Activated CD8-positive, alpha-beta memory T cell treated with anti-CD3 and anti-CD28 coated beads, Interleukin-2, amount 50 U/mL, for 48 hours (primary cell): ENCODE measurements around the gene NUB1.
A peak's percentile ranks its signal among the peaks of the same experiment; 100 is the strongest.

Source experiments
- DNase-seq: peaks from one replicate; pipeline ENCODE4 v3.0.0-alpha.2; 2020

NUB1 gene

DNA sequence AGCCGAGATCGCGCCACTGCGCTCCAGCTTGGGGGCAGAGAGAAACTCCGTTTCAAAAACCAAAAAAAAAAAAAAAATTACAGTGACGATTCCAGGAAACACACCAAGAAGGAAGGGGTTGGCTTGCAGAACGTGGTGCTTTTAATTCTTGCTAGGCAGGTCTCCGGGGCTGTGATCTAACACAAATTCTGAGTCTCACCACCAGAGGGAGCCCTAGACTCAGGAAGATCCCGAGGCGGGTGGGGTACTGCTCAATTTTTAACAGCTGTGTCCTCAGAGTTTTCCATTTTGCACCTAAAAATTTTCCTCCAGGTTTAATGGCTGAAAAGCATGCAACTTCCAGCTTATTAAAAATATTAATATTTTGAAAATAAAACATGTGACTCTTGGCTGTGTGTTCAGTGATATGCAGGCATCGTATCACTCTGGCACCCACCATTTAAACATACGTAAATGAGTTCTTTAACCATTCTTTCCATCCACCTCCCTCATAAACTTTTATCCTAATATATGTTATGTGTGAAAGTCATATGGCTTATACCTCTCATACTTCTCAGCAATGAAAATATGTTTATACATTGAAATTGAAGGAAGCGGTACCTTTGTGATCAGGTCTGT lies 26.5 kb upstream of the NUB1 start:
- DNase-seq, result peak; percentile 82

GRCh38 chr7:151316896-151317295 lies 24.7 kb upstream of the NUB1 start:
- peak; percentile 37 for DNase-seq

GRCh38 chr7:151317936-151318335 lies 23.7 kb upstream of the NUB1 start:
- DNase-seq, result peak; percentile 12

DNA sequence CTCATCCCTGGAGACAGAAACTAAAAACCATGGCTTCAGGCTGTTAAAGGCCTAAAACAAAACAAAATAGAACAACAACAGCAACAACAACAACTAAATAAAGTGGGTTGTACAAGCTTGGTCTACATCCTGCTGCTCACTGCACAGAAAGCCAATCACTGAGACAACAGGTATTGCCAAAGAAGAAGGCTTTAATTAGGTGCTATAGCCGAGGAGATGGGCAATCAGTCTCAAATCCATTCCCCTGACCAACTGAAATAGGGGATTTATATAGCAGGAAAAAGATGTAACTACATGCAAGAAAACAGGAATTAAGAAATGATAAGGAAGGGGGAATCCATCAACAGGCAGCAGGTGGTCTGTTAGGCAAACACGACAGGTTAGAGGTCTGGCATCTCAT lies 22.4 kb upstream of the NUB1 start:
- no peak for DNase-seq

DNA sequence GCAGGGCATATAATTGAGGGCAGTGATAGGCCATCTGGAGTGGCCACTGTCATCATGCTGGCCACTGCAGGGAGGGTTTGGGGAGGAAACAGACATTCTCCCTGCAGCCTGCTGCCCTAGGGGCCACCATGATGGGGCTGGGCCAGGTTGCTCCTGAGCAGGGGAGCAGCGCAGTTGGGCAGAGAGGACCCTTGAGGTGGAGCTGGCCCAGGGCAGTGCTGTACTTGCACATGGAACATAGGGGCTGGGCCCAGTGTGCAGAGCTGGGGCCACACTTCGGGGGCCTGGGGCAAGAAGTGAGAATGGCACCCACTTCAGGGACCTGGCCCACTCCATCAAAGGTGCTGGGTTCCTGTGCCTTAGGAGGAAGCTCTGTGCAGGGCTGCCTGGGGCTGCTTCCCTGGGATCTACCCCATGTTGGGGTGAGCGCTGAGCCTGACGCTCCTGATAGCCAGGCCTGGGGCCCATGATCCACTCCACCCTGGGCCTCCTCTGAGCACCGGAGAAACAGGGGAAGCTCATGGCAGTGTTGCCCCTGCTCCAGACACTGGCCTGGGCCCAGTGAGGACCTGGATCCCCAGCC lies 21.3 kb upstream of the NUB1 start:
- peak; percentile 38 for DNase-seq

DNA sequence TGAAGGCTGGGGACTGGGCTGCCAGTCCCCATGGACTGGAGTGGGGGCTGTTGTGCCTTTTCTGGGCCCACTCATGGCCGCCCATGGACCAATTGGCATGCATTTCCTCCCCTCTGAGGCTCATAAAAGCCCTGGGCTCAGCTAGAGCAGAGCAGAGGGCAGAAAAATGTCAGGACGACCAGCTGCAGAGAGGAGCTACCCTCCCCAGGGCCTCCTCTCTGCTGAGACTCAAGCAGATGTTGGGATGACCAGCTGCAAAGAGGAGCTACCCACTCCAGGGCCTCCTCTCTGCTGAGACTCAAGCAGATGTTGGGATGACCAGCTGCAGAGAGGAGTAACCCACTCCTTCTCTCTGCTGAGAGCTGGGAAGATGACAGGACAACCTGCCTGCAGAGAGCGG lies 20.3 kb upstream of the NUB1 start:
- DNase-seq, result no peak

- no peak for DNase-seq
Observed at GRCh38 chr7:151322906-151323305, 18.7 kb upstream of the NUB1 start.

DNA sequence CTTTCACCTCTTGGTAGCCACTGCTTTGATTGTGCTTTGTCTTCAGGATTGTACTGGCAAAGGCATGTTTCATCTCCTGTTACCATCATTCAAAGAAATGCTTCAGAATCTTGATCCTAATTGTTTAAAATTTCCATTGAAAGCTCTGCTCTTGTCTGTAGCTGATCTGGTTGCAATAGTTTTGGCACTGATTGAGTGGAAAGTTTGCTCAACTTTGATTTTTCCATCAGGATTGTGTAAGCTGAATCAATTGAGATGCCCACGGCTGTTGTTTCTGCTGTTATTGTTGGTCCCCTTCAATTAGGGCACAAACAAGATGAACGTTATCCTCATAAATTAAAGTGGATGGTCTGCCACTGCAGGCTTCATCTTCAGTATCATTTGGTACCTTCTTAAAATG lies 14.6 kb upstream of the NUB1 start:
- DNase-seq, result no peak

- DNase-seq, result no peak
Observed at GRCh38 chr7:151327659-151328058, 14.0 kb upstream of the NUB1 start.

GRCh38 chr7:151330181-151330580 lies 11.4 kb upstream of the NUB1 start:
- DNase-seq, result no peak

DNA sequence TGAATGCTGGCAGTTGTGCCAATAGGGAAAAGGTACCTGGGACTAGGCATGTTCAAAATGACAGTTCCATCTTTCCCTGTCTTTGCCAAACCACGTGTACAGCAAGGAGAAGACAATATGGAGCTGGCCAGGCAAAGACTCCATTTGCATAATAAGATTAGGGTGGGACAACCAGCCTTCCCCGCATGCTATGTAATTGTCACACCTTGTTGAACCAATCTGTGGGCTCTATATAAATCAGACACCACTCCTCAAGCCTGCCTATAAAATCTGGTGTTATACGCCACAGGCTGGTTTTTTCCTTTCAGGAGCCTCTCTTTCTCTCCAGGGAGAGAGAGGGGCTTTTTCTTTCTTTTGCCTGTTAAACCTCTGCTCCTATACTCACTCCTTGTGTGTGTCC lies 11.0 kb upstream of the NUB1 start:
- no peak for DNase-seq

DNA sequence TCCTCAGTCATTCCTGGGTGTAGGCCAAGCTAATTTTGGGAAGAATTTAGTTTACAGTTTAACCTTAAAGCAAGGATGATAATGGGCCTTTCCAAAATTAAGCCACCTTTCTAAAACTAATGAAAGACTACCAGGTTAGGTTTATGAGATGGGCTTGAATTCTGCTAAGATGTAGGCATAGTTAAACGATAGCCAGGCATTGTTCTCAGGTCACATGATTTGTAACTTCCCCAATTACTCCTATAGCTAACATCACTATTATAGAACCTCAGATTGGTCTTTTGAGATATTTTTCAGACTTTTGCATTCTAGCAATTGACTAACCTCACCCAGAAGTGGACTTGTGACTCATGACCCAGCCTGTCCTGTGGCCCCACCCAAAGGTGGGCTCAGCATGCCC lies 7.0 kb upstream of the NUB1 start:
- no peak for DNase-seq

- DNase-seq, result no peak
Observed at GRCh38 chr7:151336027-151336708, 5.4 kb upstream of the NUB1 start.

- no peak for DNase-seq
Observed at GRCh38 chr7:151337346-151337745, 4.3 kb upstream of the NUB1 start.

GRCh38 chr7:151338809-151339208 lies 2.8 kb upstream of the NUB1 start:
- no peak for DNase-seq

DNA sequence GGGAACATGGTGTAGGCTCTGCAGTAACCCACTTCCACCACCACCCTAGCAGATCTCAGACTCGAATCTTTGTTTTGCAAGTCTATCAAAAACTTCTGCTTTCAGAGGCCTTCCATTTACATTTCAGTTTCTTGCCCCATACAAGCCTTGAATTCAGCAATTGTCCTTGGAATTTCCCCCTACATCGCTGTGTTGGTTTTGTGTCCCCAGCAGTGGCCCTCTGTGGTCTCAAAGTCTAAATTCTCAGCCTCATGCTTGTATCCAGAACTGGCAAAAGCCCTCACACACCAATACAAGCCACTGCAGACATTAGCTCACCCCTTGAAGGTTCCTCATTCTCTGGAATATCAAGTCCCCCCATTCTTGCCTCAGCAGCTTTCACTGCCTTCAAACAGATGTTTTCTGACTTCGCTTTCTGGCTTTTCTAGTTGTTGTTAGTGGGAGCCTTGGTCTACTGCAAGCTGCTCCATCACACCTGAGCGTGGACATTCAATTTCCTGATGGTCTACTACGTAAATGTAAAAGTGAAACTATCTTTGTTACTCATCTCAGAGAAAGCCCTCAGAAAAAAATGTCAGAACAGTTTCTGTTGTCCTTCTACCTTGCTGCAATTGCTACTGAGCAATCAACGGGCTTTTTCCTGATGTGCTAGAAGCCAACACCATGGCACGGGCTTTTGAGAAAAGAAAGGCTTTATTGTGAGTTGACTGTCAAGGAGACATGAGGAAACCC lies 1.8 kb upstream of the NUB1 start:
- DNase-seq, result no peak

- no peak for DNase-seq
Observed at GRCh38 chr7:151340794-151341356, 737 bp upstream of the NUB1 start.

GRCh38 chr7:151342102-151342646 lies 562 bp downstream of the NUB1 start:
- no peak for DNase-seq

DNA sequence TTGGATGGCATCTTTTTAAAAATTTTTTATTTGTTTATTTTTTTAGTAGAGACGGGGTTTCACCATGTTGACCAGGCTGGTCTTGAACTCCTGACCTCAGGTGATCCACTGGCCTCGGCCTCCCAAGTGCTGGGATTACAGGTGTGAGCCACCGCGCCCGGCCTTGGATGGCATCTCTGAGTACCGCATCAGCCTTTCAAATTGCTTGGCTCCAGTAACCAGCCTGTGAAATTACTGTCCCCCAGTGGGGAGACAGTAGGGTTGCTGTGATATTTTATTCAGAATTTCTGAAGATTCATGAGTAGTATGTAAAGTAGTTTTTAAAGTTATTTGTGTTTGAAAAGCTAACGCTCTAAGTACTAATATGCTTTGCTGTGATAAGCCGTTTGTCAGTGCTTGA lies 1.2 kb downstream of the NUB1 start:
- no peak for DNase-seq

DNA sequence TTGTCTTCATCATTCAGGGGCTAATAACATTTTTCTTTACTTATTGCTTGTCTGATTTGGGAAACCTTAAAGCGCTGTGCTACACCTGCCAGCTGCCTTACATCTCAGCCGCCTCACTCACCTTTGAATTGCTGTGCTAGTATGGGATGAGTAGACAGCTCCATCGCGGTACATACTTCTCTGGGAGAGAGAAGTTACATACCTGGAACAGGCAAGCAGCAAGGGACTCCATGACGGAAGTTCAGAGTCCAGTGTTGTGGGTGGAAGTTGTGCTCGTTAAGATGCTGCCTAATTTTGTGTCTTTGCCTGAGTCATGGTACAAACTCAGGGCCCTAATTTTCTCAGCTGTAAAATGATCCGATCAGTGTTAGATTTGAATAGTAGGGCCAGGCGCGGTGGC lies 1.9 kb downstream of the NUB1 start:
- no peak for DNase-seq

GRCh38 chr7:151345576-151346469 lies 4.2 kb downstream of the NUB1 start:
- DNase-seq, result no peak

GRCh38 chr7:151346470-151346769 lies 4.8 kb downstream of the NUB1 start:
- DNase-seq, result no peak
